Mesenchymal stem cell (in vitro differentiated cells and primary cell): Measurements from ENCODE around the gene SEMA4A.

ENCODE experiments used
- DNase-seq: peaks from one replicate; pipeline ENCODE4 v3.0.0-alpha.2; 2013
- H2AFZ ChIP-seq: one replicate; pipeline ENCODE4 v1.6.1; 2013; ENCODE audit warnings: low read depth, mild to moderate bottlenecking, control low read depth, inconsistent platforms, low read length, moderate library complexity
- H2AK5ac ChIP-seq: 2 replicates; pipeline ENCODE4 v1.6.1; 2013; ENCODE audit warnings: low read length, moderate library complexity, mild to moderate bottlenecking, inconsistent platforms; ENCODE audit not compliant: severe bottlenecking
- H2BK120ac ChIP-seq: one replicate; pipeline ENCODE4 v1.6.1; 2013; ENCODE audit warnings: low read depth, mild to moderate bottlenecking, inconsistent platforms, low read length, moderate library complexity
- H2BK12ac ChIP-seq, 2 experiments: one replicate each; pipeline ENCODE4 v1.6.1; 2013; ENCODE audit warnings: inconsistent platforms in 2 of 2, low read length in 2 of 2, mild to moderate bottlenecking in 2 of 2, moderate library complexity in 2 of 2, control low read depth in 1 of 2
- H2BK15ac ChIP-seq: one replicate; pipeline ENCODE4 v1.6.1; 2013; ENCODE audit warnings: mild to moderate bottlenecking, low read depth, inconsistent platforms; ENCODE audit not compliant: poor library complexity, severe bottlenecking
- H2BK5ac ChIP-seq: 2 replicates; pipeline ENCODE4 v1.6.1; 2013; ENCODE audit warnings: low read depth, mild to moderate bottlenecking, low read length, control low read depth, inconsistent platforms; ENCODE audit not compliant: poor library complexity, severe bottlenecking
- H3K14ac ChIP-seq, 2 experiments: one replicate each; pipeline ENCODE4 v1.6.1; 2013; ENCODE audit warnings: inconsistent platforms in 2 of 2, low read length in 2 of 2, control low read depth in 1 of 2, mild to moderate bottlenecking in 1 of 2, moderate library complexity in 1 of 2
- H3K18ac ChIP-seq, 2 experiments: one replicate each; pipeline ENCODE4 v1.6.1; 2013; ENCODE audit warnings: inconsistent platforms in 2 of 2, low read length in 2 of 2, control low read depth in 1 of 2, low read depth in 1 of 2, mild to moderate bottlenecking in 1 of 2
- H3K23ac ChIP-seq, 2 experiments: one replicate each; pipeline ENCODE4 v1.6.1; 2013; ENCODE audit warnings: inconsistent platforms in 2 of 2, low read length in 2 of 2, mild to moderate bottlenecking in 2 of 2, moderate library complexity in 2 of 2, control low read depth in 1 of 2
- H3K27ac ChIP-seq: 2 replicates; pipeline ENCODE4 v1.5.1; 2013; ENCODE audit warnings: mild to moderate bottlenecking, moderate library complexity, low read length, control low read depth, inconsistent platforms; ENCODE audit not compliant: poor library complexity, severe bottlenecking
- H3K27me3 ChIP-seq, 2 experiments: 2 replicates each; pipeline versions ENCODE4 v1.6.1 to v1.7.0; 2013; ENCODE audit warnings: low read length in 2 of 2, mild to moderate bottlenecking in 2 of 2, moderate library complexity in 2 of 2, control low read depth in 1 of 2, inconsistent platforms in 1 of 2; ENCODE audit not compliant: control insufficient read depth in 1 of 2, insufficient read depth in 1 of 2
- H3K36me3 ChIP-seq, 2 experiments: 2 replicates each; pipeline versions ENCODE4 v1.6.1 to v1.7.0; 2013; ENCODE audit warnings: low read length in 2 of 2, control low read depth in 1 of 2, inconsistent platforms in 1 of 2, low read depth in 1 of 2, mild to moderate bottlenecking in 1 of 2; ENCODE audit not compliant: insufficient read depth in 2 of 2, control insufficient read depth in 1 of 2
- H3K4ac ChIP-seq, 2 experiments: one replicate each; pipeline ENCODE4 v1.6.1; 2013; ENCODE audit warnings: inconsistent platforms in 2 of 2, low read length in 2 of 2, mild to moderate bottlenecking in 2 of 2, moderate library complexity in 2 of 2, control low read depth in 1 of 2, low read depth in 1 of 2
- H3K4me1 ChIP-seq: 2 replicates; pipeline ENCODE4 v1.6.1; 2013; ENCODE audit warnings: low read depth, low read length, control low read depth; ENCODE audit not compliant: control insufficient read depth, insufficient read depth
- H3K4me2 ChIP-seq: 2 replicates; pipeline ENCODE4 v1.6.1; 2013; ENCODE audit warnings: low read length, mild to moderate bottlenecking, inconsistent platforms; ENCODE audit not compliant: poor library complexity, severe bottlenecking
- H3K4me3 ChIP-seq, 2 experiments: 2 replicates each; pipeline versions ENCODE4 v1.5.1 to v1.7.0; 2013; ENCODE audit warnings: low read length in 2 of 2, mild to moderate bottlenecking in 2 of 2, control low read depth in 1 of 2, low read depth in 1 of 2; ENCODE audit not compliant: insufficient read depth in 1 of 2
- H3K79me1 ChIP-seq: replicated peaks from 2 replicates; pipeline ENCODE4 v1.6.1; 2013; ENCODE audit warnings: mild to moderate bottlenecking, control low read depth, low read length, inconsistent platforms; ENCODE audit not compliant: poor library complexity, severe bottlenecking
- H3K9ac ChIP-seq: 2 replicates; pipeline ENCODE4 v1.7.0; 2013; ENCODE audit warnings: mild to moderate bottlenecking, low read length, moderate library complexity
- H3K9me3 ChIP-seq: 2 replicates; pipeline ENCODE4 v1.7.0; 2013; ENCODE audit warnings: mild to moderate bottlenecking, low read length; ENCODE audit not compliant: control insufficient read depth
- H4K8ac ChIP-seq: one replicate; pipeline ENCODE4 v1.6.1; 2013; ENCODE audit warnings: inconsistent platforms, mild to moderate bottlenecking, low read length, moderate library complexity
- H4K91ac ChIP-seq: one replicate; pipeline ENCODE4 v1.6.1; 2013; ENCODE audit warnings: mild to moderate bottlenecking, low read length, inconsistent platforms
- WGBS: methylation state at CpG from one replicate; pipeline ENCODE4 v1.1.7; 2013; ENCODE audit warnings: mixed read lengths; 5-methylcytosine and 5-hydroxymethylcytosine counted together

The SEMA4A gene

GRCh38 chr1:156126630-156127534, 26.5 kb upstream of the SEMA4A start:
- Histone ChIP-seq H2BK12ac (peak overlapping the region; percentile 51 to 88), H3K9me3 (no peaks in the 10 kb centered on the region), H3K23ac (peak overlapping the region in 1 of 2 experiments; percentile 20), H3K9ac (peak overlapping the region; percentile 99), H3K14ac (peak overlapping the region in 1 of 2 experiments; percentile 10), H3K27me3 (no peaks in the 10 kb centered on the region), H3K36me3 (peaks cover 16 to 42% of the 10 kb centered on the region in 2 experiments), H2BK120ac (peak overlapping the region; percentile 88), H4K91ac (peak overlapping the region; percentile 100), H3K18ac (peak overlapping the region; percentile 99), H4K8ac (peak overlapping the region; percentile 89), H2AFZ (no peak overlapping the region), H3K79me1 (no peaks in the 10 kb centered on the region), H3K27ac (peak overlapping the region; percentile 91), H2BK5ac (peak overlapping the region; percentile 67), H3K4me3 (peak overlapping the region in 1 of 2 experiments; percentile 74), H2BK15ac (peak overlapping the region; percentile 83), H3K4me2 (peak overlapping the region; percentile 39), H3K4me1 (peaks cover 70% of the 10 kb centered on the region), H3K4ac (peak overlapping the region; percentile 93 to 99), H2AK5ac (peak overlapping the region; percentile 42)
- 16% methylated on average over 13 of the region's 15 CpGs for WGBS
- peak; percentile 98 for DNase-seq

DNA sequence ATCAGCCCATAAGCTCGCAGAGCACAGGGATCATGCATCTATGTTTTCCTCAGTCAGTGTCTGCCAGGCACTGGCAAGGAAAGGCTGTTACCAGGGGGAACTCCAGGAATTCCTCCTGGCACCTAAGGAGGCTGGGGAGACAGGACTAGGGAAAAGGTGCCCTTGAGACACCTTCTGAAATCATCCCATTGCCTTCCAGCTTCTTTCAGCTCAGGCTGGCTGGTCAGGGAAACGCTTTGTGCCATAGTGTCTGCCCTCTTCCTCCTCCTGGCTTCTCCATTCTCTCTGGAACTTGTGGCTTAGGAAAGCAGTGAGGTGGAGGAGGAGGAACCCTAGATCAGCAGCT, 25.1 kb upstream of the SEMA4A start:
- no peaks in the 10 kb centered on the region for H3K27me3 ChIP-seq
- no peak for DNase-seq
- 57% methylated on average over 2 of the region's 2 CpGs for WGBS
- no peak overlapping the region for H2BK15ac ChIP-seq
- peaks cover 24 to 49% of the 10 kb centered on the region in 2 experiments for H3K36me3 ChIP-seq
- peaks cover 60% of the 10 kb centered on the region for H3K4me1 ChIP-seq
- peak overlapping the region in 1 of 2 experiments; percentile 2 for H3K14ac ChIP-seq
- peak overlapping the region in 1 of 2 experiments; percentile 2 for H3K23ac ChIP-seq
- no peaks in the 10 kb centered on the region for H3K79me1 ChIP-seq
- H2BK120ac ChIP-seq: peak overlapping the region; percentile 93
- H2BK12ac ChIP-seq: peak overlapping the region; percentile 90 to 91
- H3K27ac ChIP-seq: peak overlapping the region; percentile 91
- peak overlapping the region; percentile 19 for H2BK5ac ChIP-seq
- peak overlapping the region; percentile 91 for H4K8ac ChIP-seq
- H2AFZ ChIP-seq: no peak overlapping the region
- H3K4me3 ChIP-seq: peak overlapping the region in 1 of 2 experiments; percentile 74
- no peak overlapping the region for H3K4me2 ChIP-seq
- H2AK5ac ChIP-seq: peak overlapping the region; percentile 98
- peak overlapping the region; percentile 79 for H3K4ac ChIP-seq
- H3K9me3 ChIP-seq: no peaks in the 10 kb centered on the region
- peak overlapping the region; percentile 91 for H4K91ac ChIP-seq
- peak overlapping the region; percentile 79 to 91 for H3K18ac ChIP-seq
- peak overlapping the region; percentile 99 for H3K9ac ChIP-seq

DNA sequence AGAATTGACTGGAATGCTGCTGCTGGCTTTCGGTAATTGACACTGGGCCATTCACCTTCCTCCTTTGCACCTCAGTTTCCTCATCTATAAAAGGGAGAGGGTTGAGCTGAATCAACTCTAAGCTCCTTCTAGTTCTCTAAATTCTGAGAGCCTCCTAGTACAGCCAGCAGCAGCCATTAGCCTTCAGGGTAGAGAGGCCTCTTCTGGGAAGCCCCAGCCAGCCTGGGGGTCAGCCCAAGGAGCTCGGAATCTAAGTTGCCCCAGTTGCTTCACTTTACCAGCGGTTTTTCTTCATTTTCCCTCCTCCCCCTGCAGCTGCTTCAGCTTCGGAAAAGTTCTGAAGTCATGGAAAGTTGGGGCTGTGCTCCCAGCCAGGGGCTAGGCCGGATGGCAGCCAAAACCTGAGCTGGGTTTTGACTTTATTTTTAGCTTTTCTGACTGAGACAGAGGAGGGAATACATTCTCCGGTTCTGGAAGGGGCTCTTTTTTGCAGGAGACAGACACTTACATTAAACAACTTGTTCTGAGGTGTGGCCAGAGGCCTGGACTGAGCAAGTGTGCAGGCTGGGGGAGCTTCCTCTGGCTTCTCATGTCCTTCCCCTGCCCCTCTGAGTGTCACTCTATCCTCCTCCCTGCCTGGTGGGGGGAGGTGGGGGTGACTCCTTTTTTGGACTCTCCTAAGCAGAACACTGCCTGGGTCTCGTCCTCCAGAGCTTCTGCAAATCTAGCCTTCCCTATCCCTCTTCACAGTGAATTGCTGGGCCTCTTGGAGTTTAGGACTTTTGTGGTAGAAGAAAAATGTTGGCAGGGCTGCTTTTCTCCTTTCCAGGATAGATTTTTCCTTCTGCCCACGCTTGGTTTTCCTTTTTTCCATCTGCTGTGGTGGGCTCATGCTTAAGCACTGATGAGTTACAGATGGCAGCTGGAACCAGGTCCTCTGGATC, 24.5 kb upstream of the SEMA4A start:
- Histone ChIP-seq H3K36me3 (peaks cover 30 to 56% of the 10 kb centered on the region in 2 experiments), H3K4me3 (peak overlapping the region in 1 of 2 experiments; percentile 74), H3K4ac (peak overlapping the region; percentile 79 to 98), H2AFZ (no peak overlapping the region), H3K4me2 (peak overlapping the region; percentile 35), H3K23ac (peak overlapping the region in 1 of 2 experiments; percentile 46), H3K9me3 (no peaks in the 10 kb centered on the region), H2BK120ac (peak overlapping the region; percentile 93), H3K9ac (peak overlapping the region; percentile 99), H2BK15ac (peak overlapping the region; percentile 85), H3K14ac (peak overlapping the region in 1 of 2 experiments; percentile 2), H3K79me1 (no peaks in the 10 kb centered on the region), H3K27ac (peak overlapping the region; percentile 91), H3K27me3 (no peaks in the 10 kb centered on the region), H3K4me1 (peaks cover 55% of the 10 kb centered on the region), H2BK5ac (peak overlapping the region; percentile 88), H4K8ac (peak overlapping the region; percentile 91), H3K18ac (peak overlapping the region; percentile 91 to 100), H2AK5ac (peak overlapping the region; percentile 98), H4K91ac (peak overlapping the region; percentile 97), H2BK12ac (peak overlapping the region; percentile 91 to 99)
- peak; percentile 92 for DNase-seq
- 15% methylated on average over 6 of the region's 8 CpGs for WGBS
